Measurements from ENCODE around the gene PARM1.

PARM1 gene

GRCh38 chr4:75028196-75028854 is 95.4 kb downstream of the PARM1 start:
- no peak for DNase-seq

GRCh38 chr4:75030028-75030427 is 97.1 kb downstream of the PARM1 start:
- DNase-seq = no peak

- no peak for DNase-seq
These were observed 97.8 kb downstream of the PARM1 start for GRCh38 chr4:75030649-75031235.

- DNase-seq = no peak
These were observed 98.9 kb downstream of the PARM1 start for GRCh38 chr4:75031775-75032174.

GRCh38 chr4:75034523-75034922 is 101.6 kb downstream of the PARM1 start:
- DNase-seq = no peak

- no peak for DNase-seq
These were observed 102.4 kb downstream of the PARM1 start for GRCh38 chr4:75035321-75035720.

GRCh38 chr4:75036046-75036830 is 103.3 kb downstream of the PARM1 start:
- DNase-seq = no peak

GRCh38 chr4:75037252-75037651 is 104.3 kb downstream of the PARM1 start:
- no peak for DNase-seq

GRCh38 chr4:75038376-75038775 is 105.5 kb downstream of the PARM1 start:
- no peak for DNase-seq

- DNase-seq = no peak
These were observed 107.8 kb downstream of the PARM1 start for GRCh38 chr4:75040703-75041102.

GRCh38 chr4:75042601-75043208 is 109.8 kb downstream of the PARM1 start:
- DNase-seq = no peak

GRCh38 chr4:75046226-75046625 is 113.3 kb downstream of the PARM1 start:
- DNase-seq = no peak

- DNase-seq = no peak
These were observed 113.7 kb downstream of the PARM1 start for GRCh38 chr4:75046641-75047040.

- DNase-seq = no peak
These were observed 115.4 kb downstream of the PARM1 start for GRCh38 chr4:75048208-75048879.

GRCh38 chr4:75051431-75051830 is 118.5 kb downstream of the PARM1 start:
- no peak for DNase-seq

- no peak for DNase-seq
These were observed 120.4 kb downstream of the PARM1 start for GRCh38 chr4:75053352-75053751.

GRCh38 chr4:75054078-75054477 is 121.2 kb downstream of the PARM1 start:
- peak in 1 of 58 donors; percentile 22 for DNase-seq

- no peak for DNase-seq
These were observed 123.4 kb downstream of the PARM1 start for GRCh38 chr4:75056277-75056676.

GRCh38 chr4:75057369-75057768 is 124.5 kb downstream of the PARM1 start:
- no peak for DNase-seq

- no peak for DNase-seq
These were observed 125.6 kb downstream of the PARM1 start for GRCh38 chr4:75058486-75058885.

- DNase-seq = no peak
These were observed 130.5 kb downstream of the PARM1 start for GRCh38 chr4:75063433-75063832.

- DNase-seq = no peak
These were observed 133.0 kb downstream of the PARM1 start for GRCh38 chr4:75065909-75066308.

Measured in anterior cingulate cortex (tissue), 58 donors.